Activated B cell treated with CpG ODN at 0.5 μM for 24 hours (primary cell): ENCODE data around the gene CDCA7L. TPM values are rescaled to one million over a fixed set of nuclear protein-coding genes. Genes with fewer than 3 reads are reported as not detected.
"Not testable (repeated sequence)": the region's sequence is repeated elsewhere in the genome, so short reads cannot be mapped to it uniquely, and the experiment has no call there.

ENCODE experiments used
- ATAC-seq: fragments of 200-7000 bp; cut with Tn5 transposase; one replicate; pipeline ENCODE4 v1.10.0; 2021; ENCODE audit warnings: low read depth, mild to moderate bottlenecking, moderate library complexity
- CTCF ChIA-PET: fragments of 350-600 bp; sonication (Branson Sonifier 250); formaldehyde crosslinking; loops from one replicate; lab custom pipeline; 2021; ENCODE audit warnings: antibody characterized with exemption; lab: Charles Lee
- POLR2A ChIA-PET: fragments of 350-600 bp; sonication (Branson Sonifier 250); formaldehyde crosslinking; loops from one replicate; lab custom pipeline; 2021; ENCODE audit warnings: antibody characterized with exemption; lab: Charles Lee
- DNase-seq: peaks from one replicate; pipeline ENCODE4 v3.0.0; 2022
- H3K27ac Mint-ChIP-seq: one replicate; pipeline ENCODE4 v1.8.0; 2020; ENCODE audit warnings: mixed read lengths
- H3K27me3 Mint-ChIP-seq: one replicate; pipeline ENCODE4 v1.8.0; 2021; ENCODE audit warnings: mixed read lengths
- H3K36me3 Mint-ChIP-seq: one replicate; pipeline ENCODE4 v1.8.0; 2021; ENCODE audit warnings: low read depth, mixed read lengths
- H3K4me1 Mint-ChIP-seq: one replicate; pipeline ENCODE4 v1.8.0; 2021; ENCODE audit warnings: mixed read lengths
- H3K4me3 Mint-ChIP-seq: one replicate; pipeline ENCODE4 v1.8.0; 2020; ENCODE audit warnings: mild to moderate bottlenecking, mixed read lengths
- H3K9me3 Mint-ChIP-seq: one replicate; pipeline ENCODE4 v1.8.0; 2020; ENCODE audit warnings: mixed read lengths
- CTCF ChIP-seq: fragments of 200-600 bp; IDR thresholded peaks from one replicate; pipeline ENCODE4 v1.8.0; 2022; ENCODE audit warnings: antibody characterized with exemption, mild to moderate bottlenecking
- intact Hi-C: fragments of 100-400 bp; cut with micrococcal nuclease; formaldehyde crosslinking; loops from one replicate; pipeline ENCODE4 v1.15.1; 2024
- total RNA-seq: library from RNA; stranded (reverse); gene quantifications from 2 replicates; pipeline ENCODE4 v1.2.3, GENCODE V29; 2022

The CDCA7L gene
- total RNA-seq, 1 donor from 2014 or later = 69.8 TPM

DNA sequence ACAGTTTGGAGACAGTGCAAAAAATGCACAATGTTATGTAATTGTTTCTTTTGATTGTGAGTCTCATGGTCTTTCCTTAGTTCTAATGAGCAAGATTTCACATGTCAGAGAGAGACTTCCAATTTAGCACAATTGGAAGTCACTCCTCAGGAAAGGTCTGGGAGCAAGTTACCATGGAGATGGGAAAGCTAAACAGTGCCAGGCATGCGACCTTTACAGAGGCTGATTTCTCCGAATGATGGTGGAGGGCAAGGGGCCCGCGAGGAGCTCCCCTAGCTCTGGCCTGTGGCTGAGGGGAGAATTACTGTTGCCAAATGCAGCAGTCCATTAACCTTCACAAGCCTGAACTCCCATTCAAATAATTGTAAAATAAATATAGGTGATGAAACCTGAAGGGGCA, 59.3 kb downstream of the CDCA7L start:
- H3K4me3 Mint-ChIP-seq = no peak overlapping the region
- POLR2A ChIA-PET = no interaction called here

DNA sequence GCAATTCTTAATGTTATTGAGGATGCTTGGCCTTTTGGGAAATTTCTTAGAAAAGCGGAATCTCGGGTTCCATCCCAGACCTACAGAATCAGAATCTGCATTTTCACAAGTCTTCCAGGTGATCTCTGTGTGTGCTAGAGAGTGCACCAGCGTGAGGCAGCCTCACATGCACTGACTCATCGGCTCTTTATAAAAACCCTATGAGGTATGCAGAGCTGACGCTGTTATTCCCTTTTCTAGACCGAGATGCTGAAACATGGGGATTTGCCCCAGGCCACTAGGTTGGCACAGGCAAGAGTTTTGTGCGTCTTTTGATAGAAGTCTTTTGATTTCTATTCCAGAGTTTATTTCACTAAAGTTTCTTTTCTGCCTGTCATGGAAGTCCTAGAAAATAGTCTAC, 61.2 kb downstream of the CDCA7L start:
- Mint-ChIP-seq H3K27me3 (no peaks in the 10 kb centered on the region), H3K4me3 (no peak overlapping the region), H3K4me1 (no peaks in the 10 kb centered on the region), H3K9me3 (no peaks in the 10 kb centered on the region), H3K36me3 (peaks cover 3% of the 10 kb centered on the region), H3K27ac (no peak overlapping the region)
- no peak for ATAC-seq
- CTCF ChIA-PET = no interaction called here
- no peak for TF ChIP-seq CTCF
- no peak for DNase-seq
- POLR2A ChIA-PET = no interaction called here
- intact Hi-C loops = no loop called here

More for the DNA sequence above, 59.3 kb downstream of the CDCA7L start:
- Mint-ChIP-seq H3K27me3 (no peaks in the 10 kb centered on the region), H3K27ac (no peak overlapping the region), H3K9me3 (no peaks in the 10 kb centered on the region), H3K36me3 (peaks cover 3% of the 10 kb centered on the region), H3K4me1 (no peaks in the 10 kb centered on the region)
- intact Hi-C loops = no loop called here
- DNase-seq = no peak
- no peak for ATAC-seq
- CTCF ChIA-PET = no interaction called here
- TF ChIP-seq CTCF = no peak

DNA sequence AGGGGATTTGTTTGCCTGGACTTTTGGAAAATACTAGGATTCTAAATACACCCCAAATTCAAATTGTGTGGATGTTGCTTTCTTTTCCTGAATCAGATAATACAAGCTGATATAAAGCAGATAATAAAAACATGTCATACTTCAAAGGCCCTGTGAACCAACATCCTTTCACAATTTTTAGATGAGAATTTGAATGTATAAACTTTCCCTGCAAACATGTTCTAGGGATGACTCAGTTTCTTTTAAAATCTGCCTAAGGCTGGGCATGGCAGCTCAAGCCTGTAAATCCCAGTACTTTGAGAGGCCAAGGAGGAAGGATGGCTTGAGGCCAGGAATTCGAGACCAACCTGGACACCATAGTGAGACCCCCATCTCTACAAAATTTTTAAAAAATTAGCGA, 62.2 kb downstream of the CDCA7L start:
- H3K36me3 Mint-ChIP-seq, H3K4me1 Mint-ChIP-seq, intact Hi-C loops, H3K9me3 Mint-ChIP-seq, H3K27ac Mint-ChIP-seq, ATAC-seq, H3K27me3 Mint-ChIP-seq, H3K4me3 Mint-ChIP-seq, DNase-seq, POLR2A ChIA-PET, CTCF ChIA-PET: not testable (repeated sequence)

- H3K27ac Mint-ChIP-seq = no peak overlapping the region
- intact Hi-C loops = no loop called here
- ChIA-PET POLR2A (no interaction called here), CTCF (no interaction called here)
- H3K4me1 Mint-ChIP-seq = no peaks in the 10 kb centered on the region
- no peaks in the 10 kb centered on the region for H3K27me3 Mint-ChIP-seq
- no peak for TF ChIP-seq CTCF
- ATAC-seq (no peak), DNase-seq (no peak)
- H3K4me3 Mint-ChIP-seq = no peak overlapping the region
- no peaks in the 10 kb centered on the region for H3K9me3 Mint-ChIP-seq
- peaks cover 3% of the 10 kb centered on the region for H3K36me3 Mint-ChIP-seq
Measured at GRCh38 chr7:21883069-21883468, 62.6 kb downstream of the CDCA7L start.

DNA sequence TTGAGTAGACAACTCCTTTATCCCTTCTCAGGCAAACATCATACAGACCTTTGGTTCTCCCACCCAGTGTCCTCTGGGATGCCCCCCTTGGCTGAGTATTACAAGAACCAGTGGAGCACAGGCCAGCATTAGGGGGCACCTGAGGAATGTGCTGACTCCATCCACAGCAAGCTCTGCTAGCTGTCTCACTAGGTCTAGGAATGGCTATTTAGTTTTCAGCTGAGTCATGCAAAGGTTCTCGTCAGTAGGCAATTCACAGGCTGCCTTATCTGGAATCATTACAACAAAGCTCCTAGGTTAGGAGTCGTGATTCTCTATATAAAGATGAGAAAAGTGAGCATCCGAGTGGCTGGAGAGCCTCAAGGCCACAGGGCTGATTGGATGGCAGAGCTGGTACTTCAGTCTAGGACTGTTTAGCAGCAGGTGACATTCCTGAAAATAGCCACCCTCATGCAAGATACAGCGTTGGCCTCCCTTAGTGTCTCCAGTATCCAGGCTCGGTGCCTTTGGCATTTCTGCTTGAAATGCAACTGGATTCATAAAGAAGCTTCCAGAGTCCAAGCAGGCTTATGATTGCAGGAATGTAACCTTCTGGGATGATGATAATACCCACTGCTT, 75.8 kb downstream of the CDCA7L start:
- no peak overlapping the region for H3K4me3 Mint-ChIP-seq
- no peak overlapping the region for H3K27ac Mint-ChIP-seq
- CTCF ChIA-PET = no interaction called here
- no peak for TF ChIP-seq CTCF
- H3K4me1 Mint-ChIP-seq = peaks cover 2% of the 10 kb centered on the region
- no peaks in the 10 kb centered on the region for H3K9me3 Mint-ChIP-seq
- peaks cover 9% of the 10 kb centered on the region for H3K36me3 Mint-ChIP-seq
- ATAC-seq = no peak
- no peak for DNase-seq
- no peaks in the 10 kb centered on the region for H3K27me3 Mint-ChIP-seq
- intact Hi-C loops = no loop called here
- POLR2A ChIA-PET = no interaction called here

DNA sequence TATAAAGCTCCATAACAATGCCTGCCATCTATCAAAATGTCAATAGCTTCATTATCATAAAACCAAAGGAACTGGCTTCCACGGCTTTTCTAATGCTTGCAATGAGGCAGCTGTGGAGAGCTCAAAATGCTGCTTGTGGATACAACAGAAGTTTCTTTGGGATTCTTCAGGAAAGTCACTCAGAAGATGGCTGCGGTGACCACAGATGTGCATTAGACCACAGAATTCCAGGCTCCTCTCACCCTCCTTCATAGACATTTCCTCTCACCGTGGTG, 77.2 kb downstream of the CDCA7L start:
- ATAC-seq = no peak
- Mint-ChIP-seq H3K36me3 (peaks cover 6% of the 10 kb centered on the region), H3K27ac (no peak overlapping the region), H3K9me3 (no peaks in the 10 kb centered on the region), H3K4me3 (no peak overlapping the region), H3K27me3 (no peaks in the 10 kb centered on the region), H3K4me1 (peaks cover 2% of the 10 kb centered on the region)
- CTCF ChIA-PET = no interaction called here
- POLR2A ChIA-PET = interaction anchor here (0.6 kb wide), 1 partner anchor 184 kb away, joined by 3 read pairs; no protein-coding TSS in a partner anchor
- no peak for TF ChIP-seq CTCF
- intact Hi-C loops = no loop called here
- no peak for DNase-seq
